Caco-2 (cell line): ENCODE measurements around the gene CYSLTR2. TPM values are rescaled to one million over a fixed set of nuclear protein-coding genes. Genes with fewer than 3 reads are reported as not detected.

ENCODE experiments used
- BruUV-seq: library from RNA; stranded (reverse); fragments of 400-500 nt; replicated peaks from 2 replicates; lab custom pipeline; 2021; lab: Mats Ljungman, UMichigan
- CTCF ChIA-PET: fragments of 300-600 bp; sonication (Branson Sonifier 250); formaldehyde crosslinking; loops from one replicate; lab custom pipeline; 2022; ENCODE audit warnings: antibody characterized with exemption; lab: Charles Lee
- POLR2A ChIA-PET: fragments of 300-600 bp; sonication (Branson Sonifier 250); formaldehyde crosslinking; loops from one replicate; lab custom pipeline; 2022; ENCODE audit warnings: antibody characterized with exemption; lab: Charles Lee
- DNase-seq, 2 experiments: peaks; one replicate each; pipeline versions ENCODE4 v3.0.0 to v3.0.0-alpha.2; 2020 to 2022
- H3K27me3 ChIP-seq: replicated peaks from 2 replicates; pipeline ENCODE4 v1.6.0; 2011; ENCODE audit warnings: low read length; ENCODE audit not compliant: control insufficient read depth, insufficient read depth
- H3K36me3 ChIP-seq: 2 replicates; pipeline ENCODE4 v1.5.1; 2011; ENCODE audit warnings: low read length; ENCODE audit not compliant: control insufficient read depth, insufficient read depth
- H3K4me1 ChIP-seq: fragments of 250-450 bp; sonication (Bioruptor Pico); 2 replicates; pipeline ENCODE4 v1.5.1; 2020; ENCODE audit warnings: mild to moderate bottlenecking
- H3K4me3 ChIP-seq: 2 replicates; pipeline ENCODE4 v1.5.1; 2011; ENCODE audit warnings: low read depth, mild to moderate bottlenecking, control low read depth, low read length
- H3K9me3 ChIP-seq: fragments of 250-450 bp; sonication (Bioruptor Pico); 2 replicates; pipeline ENCODE4 v1.5.1; 2020; ENCODE audit warnings: mild to moderate bottlenecking, moderate library complexity
- H3K27ac Mint-ChIP-seq: one replicate; pipeline ENCODE4 v1.8.0; 2022; ENCODE audit warnings: mixed read lengths; ENCODE audit not compliant: unreplicated experiment
- H3K27me3 Mint-ChIP-seq: one replicate; pipeline ENCODE4 v1.8.0; 2022; ENCODE audit warnings: mixed read lengths; ENCODE audit not compliant: insufficient read depth, unreplicated experiment
- H3K36me3 Mint-ChIP-seq: one replicate; pipeline ENCODE4 v1.8.0; 2022; ENCODE audit warnings: mild to moderate bottlenecking, mixed read lengths; ENCODE audit not compliant: insufficient read depth, unreplicated experiment
- H3K4me1 Mint-ChIP-seq: one replicate; pipeline ENCODE4 v1.8.0; 2022; ENCODE audit warnings: low read depth, mixed read lengths; ENCODE audit not compliant: unreplicated experiment
- H3K4me3 Mint-ChIP-seq: one replicate; pipeline ENCODE4 v1.8.0; 2022; ENCODE audit warnings: mild to moderate bottlenecking, moderate library complexity, mixed read lengths; ENCODE audit not compliant: unreplicated experiment
- H3K9me3 Mint-ChIP-seq: one replicate; pipeline ENCODE4 v1.8.0; 2022; ENCODE audit warnings: mixed read lengths; ENCODE audit not compliant: unreplicated experiment
- intact Hi-C: fragments of 100-400 bp; cut with micrococcal nuclease; formaldehyde crosslinking; loops from one replicate; pipeline ENCODE4 v1.10.0; 2022; ENCODE audit not compliant: unreplicated experiment
- total RNA-seq: library from RNA; stranded (reverse); gene quantifications from 2 replicates; pipeline ENCODE4 v1.2.3, GENCODE V29; 2022
- TF ChIP-seq, protein P1 (sequence below), 2 experiments: fragments of 200-600 bp in 1 of 2; IDR thresholded peaks; 1 replicate in 1 of 2; 2 replicates in 1 of 2; pipeline versions ENCODE4 v1.5.1 to v1.8.0; 2011 to 2022; ENCODE audit warnings: antibody characterized with exemption in 1 of 2, control low read depth in 1 of 2, inconsistent platforms in 1 of 2, low read depth in 1 of 2, low read length in 1 of 2, mild to moderate bottlenecking in 1 of 2, moderate library complexity in 1 of 2; ENCODE audit not compliant: insufficient read depth in 1 of 2, severe bottlenecking in 1 of 2, unreplicated experiment in 1 of 2

The CYSLTR2 gene
- total RNA-seq, 1 experiment from 2014 or later = not detected

DNA sequence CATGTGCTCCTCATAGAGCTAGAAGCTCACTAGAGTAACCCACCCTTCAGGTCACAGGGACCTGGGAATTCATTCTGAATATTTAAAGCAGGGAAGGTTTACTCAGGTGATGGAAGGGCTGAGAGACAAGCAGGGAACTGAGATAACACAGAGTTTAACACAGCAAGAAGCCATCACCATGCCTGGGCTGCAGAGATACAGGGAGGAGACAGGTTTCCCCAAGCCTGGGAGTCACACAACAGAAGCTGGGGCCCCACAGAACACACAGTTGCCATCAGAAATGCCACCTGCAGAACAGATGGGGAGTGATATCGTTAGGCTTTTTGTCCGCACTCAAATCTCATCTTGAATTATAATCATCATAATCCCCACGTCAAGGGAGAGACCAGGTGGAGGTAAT is 7.9 kb upstream of the CYSLTR2 start:
- Histone ChIP-seq H3K27me3 (no peaks in the 10 kb centered on the region; the same call in 1 of the 2 replicates), H3K4me1 (no peaks in the 10 kb centered on the region), H3K9me3 (no peaks in the 10 kb centered on the region), H3K36me3 (no peaks in the 10 kb centered on the region), H3K4me3 (no peak overlapping the region)
- Mint-ChIP-seq H3K9me3 (no peaks in the 10 kb centered on the region), H3K4me3 (no peak overlapping the region), H3K27ac (no peak overlapping the region), H3K4me1 (no peaks in the 10 kb centered on the region), H3K36me3 (no peaks in the 10 kb centered on the region), H3K27me3 (peaks cover 3% of the 10 kb centered on the region)
- DNase-seq = no peak
- no TSS peak for BruUV-seq
- TF ChIP-seq, protein P1, sequence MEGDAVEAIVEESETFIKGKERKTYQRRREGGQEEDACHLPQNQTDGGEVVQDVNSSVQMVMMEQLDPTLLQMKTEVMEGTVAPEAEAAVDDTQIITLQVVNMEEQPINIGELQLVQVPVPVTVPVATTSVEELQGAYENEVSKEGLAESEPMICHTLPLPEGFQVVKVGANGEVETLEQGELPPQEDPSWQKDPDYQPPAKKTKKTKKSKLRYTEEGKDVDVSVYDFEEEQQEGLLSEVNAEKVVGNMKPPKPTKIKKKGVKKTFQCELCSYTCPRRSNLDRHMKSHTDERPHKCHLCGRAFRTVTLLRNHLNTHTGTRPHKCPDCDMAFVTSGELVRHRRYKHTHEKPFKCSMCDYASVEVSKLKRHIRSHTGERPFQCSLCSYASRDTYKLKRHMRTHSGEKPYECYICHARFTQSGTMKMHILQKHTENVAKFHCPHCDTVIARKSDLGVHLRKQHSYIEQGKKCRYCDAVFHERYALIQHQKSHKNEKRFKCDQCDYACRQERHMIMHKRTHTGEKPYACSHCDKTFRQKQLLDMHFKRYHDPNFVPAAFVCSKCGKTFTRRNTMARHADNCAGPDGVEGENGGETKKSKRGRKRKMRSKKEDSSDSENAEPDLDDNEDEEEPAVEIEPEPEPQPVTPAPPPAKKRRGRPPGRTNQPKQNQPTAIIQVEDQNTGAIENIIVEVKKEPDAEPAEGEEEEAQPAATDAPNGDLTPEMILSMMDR (IDR thresholded peaks at IDR 0.05; ENCODE audit: insufficient read depth in 1 of 2, low read depth in 1 of 2, low read length in 1 of 2, severe bottlenecking in 1 of 2, unreplicated experiment in 1 of 2) = no peak
- intact Hi-C loops = loop anchor here (2.0 to 5.0 kb wide), 2 partner anchors 123 to 314 kb away; no protein-coding TSS in a partner anchor
- ChIA-PET POLR2A (no interaction called here), CTCF (no interaction called here)

DNA sequence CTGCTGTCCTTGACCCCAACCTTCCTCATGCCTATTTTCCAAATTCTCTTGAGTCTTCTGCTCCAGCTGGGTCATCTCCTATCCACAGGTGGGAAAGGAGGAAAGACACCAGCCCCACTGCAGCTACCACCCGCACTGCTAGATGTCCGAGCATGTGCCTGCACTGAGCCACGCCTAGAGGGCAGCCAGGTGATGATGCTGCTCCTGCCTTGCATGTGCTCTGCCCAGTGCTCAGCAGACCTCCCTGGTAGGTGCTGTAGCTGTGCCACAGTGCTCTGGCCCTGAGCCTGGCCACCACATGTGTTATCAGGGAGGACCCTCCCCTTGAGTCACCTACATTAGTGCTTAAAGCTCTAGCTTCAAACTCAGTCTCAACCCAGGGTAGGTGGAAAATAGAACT is 6.9 kb upstream of the CYSLTR2 start:
- Mint-ChIP-seq H3K4me1 (no peaks in the 10 kb centered on the region), H3K27me3 (no peaks in the 10 kb centered on the region), H3K36me3 (no peaks in the 10 kb centered on the region), H3K9me3 (no peaks in the 10 kb centered on the region), H3K4me3 (no peak overlapping the region), H3K27ac (no peak overlapping the region)
- no peaks in the 10 kb centered on the region; the same call in 1 of the 2 replicates for H3K27me3 ChIP-seq
- ChIA-PET CTCF (interaction anchor here (0.7 to 1.0 kb wide), 2 partner anchors 49 to 51 kb away, joined by 3 to 4 read pairs; no protein-coding TSS in a partner anchor), POLR2A (no interaction called here)
- intact Hi-C loops = loop anchor here (1.0 to 5.0 kb wide), 3 partner anchors 51 to 314 kb away; no protein-coding TSS in a partner anchor
- TF ChIP-seq, protein P1 (IDR thresholded peaks at IDR 0.05; ENCODE audit: insufficient read depth in 1 of 2, low read depth in 1 of 2, low read length in 1 of 2, severe bottlenecking in 1 of 2, unreplicated experiment in 1 of 2) = no peak
- no TSS peak for BruUV-seq
- no peaks in the 10 kb centered on the region for H3K36me3 ChIP-seq
- H3K4me1 ChIP-seq = no peaks in the 10 kb centered on the region
- no peak for DNase-seq
- no peak overlapping the region for H3K4me3 ChIP-seq
- no peaks in the 10 kb centered on the region for H3K9me3 ChIP-seq

DNA sequence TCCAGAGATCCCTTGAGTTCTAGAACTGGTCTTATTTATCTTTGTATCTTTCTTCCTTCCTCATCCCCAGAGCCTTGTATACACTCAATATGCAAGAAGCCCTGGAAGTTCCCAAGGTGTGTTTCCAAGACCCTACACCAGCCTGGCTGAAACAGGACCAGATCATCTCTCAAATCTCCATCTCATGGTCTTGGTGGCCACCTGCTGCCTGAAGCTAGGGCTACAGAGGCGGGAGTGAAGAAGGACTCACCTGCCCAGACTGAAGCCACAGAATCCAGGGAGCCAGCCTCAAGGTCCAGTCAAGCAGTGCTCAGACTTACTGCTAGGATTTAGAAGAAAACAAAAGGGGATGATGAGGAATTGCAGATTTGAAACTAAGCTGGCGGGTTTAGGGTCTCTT is 6.1 kb upstream of the CYSLTR2 start:
- Mint-ChIP-seq H3K36me3 (no peaks in the 10 kb centered on the region), H3K9me3 (no peaks in the 10 kb centered on the region), H3K4me3 (no peak overlapping the region), H3K27ac (no peak overlapping the region), H3K27me3 (no peaks in the 10 kb centered on the region), H3K4me1 (no peaks in the 10 kb centered on the region)
- ChIA-PET POLR2A (no interaction called here), CTCF (no interaction called here)
- Histone ChIP-seq H3K27me3 (no peaks in the 10 kb centered on the region; the same call in 1 of the 2 replicates), H3K36me3 (no peaks in the 10 kb centered on the region), H3K4me3 (no peak overlapping the region), H3K9me3 (no peaks in the 10 kb centered on the region), H3K4me1 (no peaks in the 10 kb centered on the region)
- BruUV-seq = no TSS peak
- DNase-seq = peak; percentile 47 to 49
- intact Hi-C loops = loop anchor here (1.0 to 5.0 kb wide), 3 partner anchors 52 to 315 kb away; no protein-coding TSS in a partner anchor
- TF ChIP-seq, protein P1 (IDR thresholded peaks at IDR 0.05; ENCODE audit: insufficient read depth in 1 of 2, low read depth in 1 of 2, low read length in 1 of 2, severe bottlenecking in 1 of 2, unreplicated experiment in 1 of 2) = peak; percentile 43 to 53
